GM04504 (cell line): ENCODE measurements around the gene GTPBP1.

Experiments used
- DNase-seq: peaks from one replicate; pipeline ENCODE4 v3.0.0-alpha.2; 2012; ENCODE audit warnings: low read depth

The GTPBP1 gene

DNA sequence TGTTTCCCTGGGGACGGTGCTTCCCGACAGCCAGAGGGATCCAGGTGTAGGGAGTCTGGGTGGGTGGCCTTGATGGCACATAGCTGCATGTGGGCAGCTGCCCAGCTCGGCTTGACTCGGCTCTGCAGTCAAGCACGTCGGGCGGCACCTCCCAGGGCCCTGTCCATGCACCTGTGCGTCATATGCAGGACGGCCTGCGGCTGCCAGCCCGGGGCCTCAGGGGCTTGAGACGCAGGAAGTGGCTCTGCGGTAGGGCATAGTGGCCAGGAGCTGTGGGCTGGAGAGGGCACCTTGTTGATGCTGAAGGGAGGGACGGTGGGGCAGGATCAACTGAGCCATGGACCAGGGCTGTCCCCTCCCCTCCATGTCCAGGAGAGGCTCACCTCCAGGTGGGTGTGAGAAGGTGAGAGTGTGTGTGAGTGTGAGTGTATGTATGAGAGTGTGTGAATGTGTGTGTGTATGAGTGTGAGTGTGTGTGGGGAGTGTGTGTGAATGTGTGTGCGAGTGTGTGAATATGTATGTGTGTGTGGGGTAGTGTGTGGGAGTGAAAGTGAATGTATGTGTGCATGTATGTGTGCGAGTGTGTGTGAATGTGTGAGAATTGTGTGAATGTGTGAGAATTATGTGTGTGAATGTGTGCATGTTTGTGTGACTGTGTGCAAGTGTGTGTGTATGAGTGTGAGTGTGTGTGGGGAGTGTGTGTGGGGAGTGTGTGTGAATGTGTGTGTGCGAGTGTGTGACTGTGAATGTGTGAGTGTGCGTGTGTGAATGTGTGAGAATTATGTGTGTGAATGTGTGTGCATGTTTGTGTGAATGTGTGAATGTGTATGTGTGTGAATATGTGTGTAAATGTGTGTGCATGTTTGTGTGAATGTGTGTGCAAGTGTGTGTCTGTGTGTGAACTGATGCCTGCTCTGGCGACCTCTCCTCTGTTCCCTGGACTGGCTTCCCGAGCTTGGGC is 55.7 kb downstream of the GTPBP1 start:
- DNase-seq: no peak

GRCh38 chr22:38762551-38762983 is 56.8 kb downstream of the GTPBP1 start:
- no peak for DNase-seq

GRCh38 chr22:38766076-38766777 is 60.5 kb downstream of the GTPBP1 start:
- no peak for DNase-seq

DNA sequence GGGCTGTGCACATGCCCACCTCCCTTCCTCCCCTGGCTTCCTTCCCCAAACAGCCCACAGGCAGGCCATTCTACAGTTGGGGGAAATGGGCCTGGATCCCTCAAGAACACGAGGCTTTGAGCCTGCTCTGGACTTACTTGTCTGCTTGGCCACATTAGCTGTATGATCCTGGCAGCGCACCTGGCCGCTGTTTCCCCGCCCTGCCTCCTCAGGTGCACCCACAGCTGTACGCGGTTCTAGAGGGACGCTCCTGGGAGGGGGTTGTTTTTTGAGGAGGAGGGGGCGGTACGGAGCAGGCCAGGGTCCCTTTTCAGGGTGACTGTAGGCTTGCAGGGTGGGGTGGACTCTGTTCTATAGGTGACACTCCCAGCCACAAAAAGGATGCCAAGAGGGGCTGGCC is 61.6 kb downstream of the GTPBP1 start:
- DNase-seq: no peak

GRCh38 chr22:38768036-38768435 is 62.3 kb downstream of the GTPBP1 start:
- DNase-seq: no peak

- no peak for DNase-seq
Measured at GRCh38 chr22:38770257-38770949, 64.7 kb downstream of the GTPBP1 start.

DNA sequence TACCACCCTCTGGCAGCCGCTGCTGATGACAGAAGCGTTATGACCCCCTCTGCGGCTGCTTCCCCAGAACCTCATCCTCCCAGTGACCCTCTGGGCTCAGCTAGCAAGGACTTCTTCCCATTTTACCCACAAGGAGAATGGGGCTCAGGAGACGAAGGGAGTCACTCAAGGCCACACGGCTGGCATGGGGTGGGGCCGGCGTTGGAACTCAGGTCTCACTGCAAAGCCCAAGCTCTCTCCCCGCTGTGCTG is 66.8 kb downstream of the GTPBP1 start:
- no peak for DNase-seq

- no peak for DNase-seq
Measured at GRCh38 chr22:38773363-38773946, 67.7 kb downstream of the GTPBP1 start.

- DNase-seq: no peak
Measured at GRCh38 chr22:38774496-38775166, 68.9 kb downstream of the GTPBP1 start.

DNA sequence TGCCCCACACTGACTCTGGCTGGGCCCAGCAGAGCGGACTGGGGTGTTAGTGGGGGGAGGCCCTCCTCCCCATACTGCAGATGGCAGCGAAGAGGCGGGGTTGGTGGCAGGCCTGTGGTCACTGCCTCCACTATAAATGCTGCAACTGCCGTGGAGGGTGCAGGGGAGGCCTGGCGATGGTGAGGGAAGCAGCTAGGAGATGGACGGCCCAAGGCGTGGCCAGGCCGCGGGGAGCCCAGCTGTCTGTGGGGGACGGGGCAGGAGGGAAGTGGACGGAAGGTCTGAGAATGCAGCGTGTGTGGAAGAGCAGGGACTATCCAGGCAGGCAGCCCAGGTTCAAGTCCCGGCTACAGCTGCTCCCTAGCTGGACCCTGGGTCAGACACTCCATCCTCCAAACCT is 69.9 kb downstream of the GTPBP1 start:
- no peak for DNase-seq

DNA sequence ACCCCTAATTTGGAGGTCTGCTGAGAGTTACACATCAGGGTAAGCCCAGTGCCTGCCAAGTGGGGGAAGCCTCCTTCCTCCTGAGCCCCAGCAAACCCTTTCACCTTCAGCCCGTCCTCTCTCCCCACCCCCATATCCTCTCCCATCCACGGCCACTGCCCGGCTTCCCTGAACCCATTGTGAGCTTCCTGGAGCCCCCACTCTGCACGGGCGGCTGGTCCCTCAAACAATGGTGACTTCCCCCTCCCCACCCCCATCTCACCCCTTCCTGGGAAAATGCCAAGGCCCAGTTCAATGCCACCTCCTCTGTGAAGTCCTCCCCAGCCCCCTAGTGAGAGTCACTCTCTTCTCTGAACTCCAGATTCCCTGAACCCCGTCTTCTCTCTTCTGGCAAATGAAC is 70.3 kb downstream of the GTPBP1 start:
- DNase-seq: no peak

DNA sequence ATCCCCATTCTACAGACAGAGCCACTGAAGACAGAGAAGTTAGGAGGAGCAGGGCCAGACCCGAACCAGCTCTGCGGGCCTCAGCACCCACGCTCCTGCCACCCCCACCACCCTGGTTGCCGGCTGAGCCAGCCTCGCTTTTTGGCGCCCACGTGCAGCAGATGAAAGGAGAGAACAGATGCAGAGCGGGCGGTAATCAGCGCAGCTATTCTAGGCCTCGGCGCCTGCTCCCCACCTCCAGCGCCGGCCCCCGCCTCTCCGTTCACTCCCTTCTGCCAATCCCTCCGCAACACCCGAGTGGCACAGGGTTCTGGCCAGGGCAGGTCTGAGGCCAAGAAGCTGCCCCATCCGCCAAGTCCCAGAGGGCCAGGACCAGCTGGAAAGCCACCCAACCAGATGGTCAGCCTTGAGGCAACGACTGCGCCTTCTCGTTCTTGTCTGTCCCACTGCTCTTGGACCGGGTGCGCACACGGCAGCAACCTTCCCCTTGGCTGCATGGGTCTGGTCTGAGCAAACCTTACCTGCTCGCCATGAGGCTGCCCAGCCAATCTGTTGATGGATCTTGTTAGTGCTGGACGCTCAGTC is 71.4 kb downstream of the GTPBP1 start:
- no peak for DNase-seq

GRCh38 chr22:38781033-38781432 is 75.3 kb downstream of the GTPBP1 start:
- DNase-seq: no peak

- DNase-seq: no peak
Measured at GRCh38 chr22:38782402-38783094, 76.8 kb downstream of the GTPBP1 start.
